Measurements from ENCODE around the gene PAPSS1. TPM values are rescaled to one million over a fixed set of nuclear protein-coding genes. Genes with fewer than 3 reads are reported as not detected.
"Not testable (repeated sequence)": the region's sequence is repeated elsewhere in the genome, so short reads cannot be mapped to it uniquely, and the experiment has no call there.

Gene PAPSS1
- total RNA-seq, 1 donor from 2014 or later = 53.8 TPM

GRCh38 chr4:107726131-107726925 lies 6.3 kb upstream of the PAPSS1 start:
- DNase-seq (ENCODE audit: low spot score) = not testable (repeated sequence)

- no peak for DNase-seq (ENCODE audit: low spot score)
These were observed 5.3 kb upstream of the PAPSS1 start for GRCh38 chr4:107725281-107725859.

GRCh38 chr4:107723331-107723730 lies 3.3 kb upstream of the PAPSS1 start:
- not testable (repeated sequence) for DNase-seq (ENCODE audit: low spot score)

GRCh38 chr4:107721436-107722100 lies 1.5 kb upstream of the PAPSS1 start:
- no peak for DNase-seq (ENCODE audit: low spot score)

- no peak for DNase-seq (ENCODE audit: low spot score)
These were observed 670 bp downstream of the PAPSS1 start for GRCh38 chr4:107719207-107719921.

- no peak for DNase-seq (ENCODE audit: low spot score)
These were observed 1.6 kb downstream of the PAPSS1 start for GRCh38 chr4:107718351-107718965.

GRCh38 chr4:107714256-107714655 lies 5.8 kb downstream of the PAPSS1 start:
- no peak for DNase-seq (ENCODE audit: low spot score)

GRCh38 chr4:107712236-107712635 lies 7.8 kb downstream of the PAPSS1 start:
- no peak for DNase-seq (ENCODE audit: low spot score)

- DNase-seq (ENCODE audit: low spot score) = no peak
These were observed 8.2 kb downstream of the PAPSS1 start for GRCh38 chr4:107711831-107712230.

GRCh38 chr4:107710493-107711459 lies 9.3 kb downstream of the PAPSS1 start:
- DNase-seq (ENCODE audit: low spot score) = no peak

- DNase-seq (ENCODE audit: low spot score) = no peak
These were observed 10.1 kb downstream of the PAPSS1 start for GRCh38 chr4:107709916-107710315.

- DNase-seq (ENCODE audit: low spot score) = no peak
These were observed 11.8 kb downstream of the PAPSS1 start for GRCh38 chr4:107708225-107708624.

- DNase-seq (ENCODE audit: low spot score) = no peak
These were observed 14.1 kb downstream of the PAPSS1 start for GRCh38 chr4:107705742-107706556.

- no peak for DNase-seq (ENCODE audit: low spot score)
These were observed 18.5 kb downstream of the PAPSS1 start for GRCh38 chr4:107701565-107701964.

GRCh38 chr4:107699466-107700206 lies 20.4 kb downstream of the PAPSS1 start:
- no peak for DNase-seq (ENCODE audit: low spot score)

GRCh38 chr4:107696187-107696586 lies 23.8 kb downstream of the PAPSS1 start:
- not testable (repeated sequence) for DNase-seq (ENCODE audit: low spot score)

- no peak for DNase-seq (ENCODE audit: low spot score)
These were observed 26.9 kb downstream of the PAPSS1 start for GRCh38 chr4:107693132-107693531.

GRCh38 chr4:107692202-107692601 lies 27.8 kb downstream of the PAPSS1 start:
- DNase-seq (ENCODE audit: low spot score) = no peak

- DNase-seq (ENCODE audit: low spot score) = no peak
These were observed 28.7 kb downstream of the PAPSS1 start for GRCh38 chr4:107691378-107691777.

Data from mucosa of gallbladder (tissue), 1 donor.